ENCODE results near the gene SATB1. TPM values are rescaled to one million over a fixed set of nuclear protein-coding genes. Genes with fewer than 3 reads are reported as not detected.
"Not testable (repeated sequence)": the region's sequence is repeated elsewhere in the genome, so short reads cannot be mapped to it uniquely, and the experiment has no call there.

The SATB1 gene
- total RNA-seq = 10 to 100 TPM; 17.3 to 82.1 (median 51.9) TPM

GRCh38 chr3:18424729-18425640 lies at the start of gene SATB1:
TSS of gene SATB1 (minus strand) at chr3:18425339. CDS start at chr3:18420967, 4,372 bp downstream.
- Histone ChIP-seq H3K27ac (peak within 1 kb of the TSS; percentile 83 to 89), H3K9me3 (no peaks in the 10 kb centered on the region), H3K36me3 (no peaks in the 10 kb centered on the region), H3K4me1 (no peaks in the 10 kb centered on the region), H3K27me3 (no peaks in the 10 kb centered on the region), H3K4me3 (peak within 1 kb of the TSS; percentile 85 to 93)
- intact Hi-C loops (cut with DNase I; ENCODE audit: low total_unique reads) = no loop called here
- TF ChIP-seq POLR2A (IDR thresholded peaks at IDR 0.05) (peak in 1 of 2 donors; percentile 42), CTCF (IDR thresholded peaks at IDR 0.05) (no peak)
- peak; percentile 79 to 86 for DNase-seq

- H3K27me3 ChIP-seq = no peaks in the 10 kb centered on the region
- DNase-seq = no peak
- no peak for TF ChIP-seq POLR2A (IDR thresholded peaks at IDR 0.05)
- TF ChIP-seq CTCF (IDR thresholded peaks at IDR 0.05) = no peak
- no peak overlapping the region for H3K27ac ChIP-seq
- no peaks in the 10 kb centered on the region for H3K36me3 ChIP-seq
- intact Hi-C loops (cut with DNase I; ENCODE audit: low total_unique reads) = no loop called here
- no peaks in the 10 kb centered on the region for H3K4me1 ChIP-seq
- no peak overlapping the region for H3K4me3 ChIP-seq
- H3K9me3 ChIP-seq = no peaks in the 10 kb centered on the region
Observed at GRCh38 chr3:18474202-18474601, 49.1 kb upstream of the SATB1 start.

GRCh38 chr3:18469775-18470174 lies 44.6 kb upstream of the SATB1 start:
- TF ChIP-seq POLR2A (IDR thresholded peaks at IDR 0.05) = no peak
- Histone ChIP-seq H3K4me1 (no peaks in the 10 kb centered on the region), H3K4me3 (no peak overlapping the region), H3K27ac (no peak overlapping the region), H3K9me3 (no peaks in the 10 kb centered on the region), H3K36me3 (no peaks in the 10 kb centered on the region), H3K27me3 (no peaks in the 10 kb centered on the region)
- intact Hi-C loops (cut with DNase I; ENCODE audit: low total_unique reads) = no loop called here
- DNase-seq = no peak

- H3K27me3 ChIP-seq = no peaks in the 10 kb centered on the region
- H3K4me3 ChIP-seq = no peak overlapping the region
- intact Hi-C loops (cut with DNase I; ENCODE audit: low total_unique reads) = no loop called here
- H3K27ac ChIP-seq = no peak overlapping the region
- H3K4me1 ChIP-seq = no peaks in the 10 kb centered on the region
- H3K36me3 ChIP-seq = no peaks in the 10 kb centered on the region
- peaks cover 0 to 2% of the 10 kb centered on the region in 2 donors for H3K9me3 ChIP-seq
- TF ChIP-seq POLR2A (IDR thresholded peaks at IDR 0.05) = no peak
- TF ChIP-seq CTCF (IDR thresholded peaks at IDR 0.05) = no peak
- DNase-seq = no peak
Observed at GRCh38 chr3:18466136-18466535, 41.0 kb upstream of the SATB1 start.

GRCh38 chr3:18454766-18455165 lies 29.6 kb upstream of the SATB1 start:
- no peak for TF ChIP-seq CTCF (IDR thresholded peaks at IDR 0.05)
- TF ChIP-seq POLR2A (IDR thresholded peaks at IDR 0.05) = no peak
- Histone ChIP-seq H3K9me3 (no peaks in the 10 kb centered on the region), H3K36me3 (no peaks in the 10 kb centered on the region), H3K4me1 (no peaks in the 10 kb centered on the region), H3K27me3 (no peaks in the 10 kb centered on the region), H3K4me3 (no peak overlapping the region), H3K27ac (no peak overlapping the region)
- intact Hi-C loops (cut with DNase I; ENCODE audit: low total_unique reads) = no loop called here
- no peak for DNase-seq

GRCh38 chr3:18449618-18450017 lies 24.5 kb upstream of the SATB1 start:
- H3K4me3 ChIP-seq; intact Hi-C loops (cut with DNase I; ENCODE audit: low total_unique reads); H3K36me3 ChIP-seq; H3K27me3 ChIP-seq; H3K4me1 ChIP-seq; DNase-seq; H3K27ac ChIP-seq; H3K9me3 ChIP-seq: not testable (repeated sequence)
